ELF-1 (cell line): Measurements from ENCODE around the gene PRSS35.
"Not testable (repeated sequence)": the region's sequence is repeated elsewhere in the genome, so short reads cannot be mapped to it uniquely, and the experiment has no call there.

Experiments used
- DNase-seq: peaks from one replicate; pipeline ENCODE4 v3.0.0-alpha.2; 2016; ENCODE audit warnings: low read depth, low spot score

The PRSS35 gene, protein sequence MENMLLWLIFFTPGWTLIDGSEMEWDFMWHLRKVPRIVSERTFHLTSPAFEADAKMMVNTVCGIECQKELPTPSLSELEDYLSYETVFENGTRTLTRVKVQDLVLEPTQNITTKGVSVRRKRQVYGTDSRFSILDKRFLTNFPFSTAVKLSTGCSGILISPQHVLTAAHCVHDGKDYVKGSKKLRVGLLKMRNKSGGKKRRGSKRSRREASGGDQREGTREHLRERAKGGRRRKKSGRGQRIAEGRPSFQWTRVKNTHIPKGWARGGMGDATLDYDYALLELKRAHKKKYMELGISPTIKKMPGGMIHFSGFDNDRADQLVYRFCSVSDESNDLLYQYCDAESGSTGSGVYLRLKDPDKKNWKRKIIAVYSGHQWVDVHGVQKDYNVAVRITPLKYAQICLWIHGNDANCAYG

DNA sequence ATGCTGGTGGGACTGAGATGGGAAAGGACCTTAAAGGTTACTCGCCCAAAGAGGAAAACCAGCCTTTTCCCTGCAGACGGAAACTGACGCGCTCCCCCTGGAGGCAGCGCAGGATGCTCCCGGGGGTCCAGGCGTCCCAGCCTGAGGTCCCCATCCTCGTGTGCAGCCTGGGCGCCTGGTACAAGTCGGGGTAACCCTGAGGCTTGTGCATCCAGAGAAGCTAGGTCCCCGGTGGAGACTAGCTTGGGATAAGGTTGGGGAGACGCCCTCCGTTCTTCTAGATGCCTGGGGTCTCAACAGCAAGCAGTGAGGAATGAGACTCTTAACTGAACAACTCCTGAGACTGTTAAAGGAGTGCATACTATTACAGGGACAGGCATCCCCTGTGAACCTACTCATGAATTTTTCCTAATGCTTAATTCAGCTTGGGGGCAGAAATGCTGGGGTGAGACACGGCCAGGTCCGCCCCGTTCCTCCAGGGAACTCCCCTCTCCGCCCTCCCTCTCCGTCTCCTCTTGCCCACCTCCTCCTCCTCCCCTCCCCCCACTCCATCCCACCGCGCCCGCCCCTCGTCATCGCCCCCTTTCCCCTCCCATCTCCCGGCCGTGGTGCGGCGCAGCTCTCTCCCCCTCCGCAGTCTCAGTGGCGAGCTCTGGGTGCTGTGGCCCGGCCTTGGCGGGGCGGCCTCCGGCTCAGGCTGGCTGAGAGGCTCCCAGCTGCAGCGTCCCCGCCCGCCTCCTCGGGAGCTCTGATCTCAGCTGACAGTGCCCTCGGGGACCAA is at the start of gene PRSS35:
Gene PRSS35 (plus strand): TSS at position 634 of the 781 bp plus-strand sequence. CDS start 10,908 bp downstream, outside the sequence.
- DNase-seq = peak; percentile 91

DNA sequence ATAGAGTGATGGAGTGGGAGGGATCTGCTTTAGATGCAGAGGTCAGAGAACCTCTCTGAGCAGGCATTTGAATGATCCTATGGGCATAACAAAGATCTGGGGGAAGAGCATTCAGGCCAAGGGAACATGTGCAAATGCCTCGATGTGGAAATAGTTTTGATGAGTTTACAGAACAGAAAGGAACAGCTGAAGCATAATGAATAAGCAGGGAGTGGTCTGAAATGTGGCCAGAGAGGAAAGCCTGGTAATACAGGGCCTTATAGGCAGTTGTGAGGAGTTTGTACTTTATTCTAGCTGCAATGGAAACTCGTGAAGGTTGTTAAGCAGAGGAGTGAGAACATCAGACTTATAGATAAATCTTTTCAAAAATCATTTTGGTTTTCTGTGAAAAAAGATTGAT is 48.4 kb upstream of the PRSS35 start:
- no peak for DNase-seq

DNA sequence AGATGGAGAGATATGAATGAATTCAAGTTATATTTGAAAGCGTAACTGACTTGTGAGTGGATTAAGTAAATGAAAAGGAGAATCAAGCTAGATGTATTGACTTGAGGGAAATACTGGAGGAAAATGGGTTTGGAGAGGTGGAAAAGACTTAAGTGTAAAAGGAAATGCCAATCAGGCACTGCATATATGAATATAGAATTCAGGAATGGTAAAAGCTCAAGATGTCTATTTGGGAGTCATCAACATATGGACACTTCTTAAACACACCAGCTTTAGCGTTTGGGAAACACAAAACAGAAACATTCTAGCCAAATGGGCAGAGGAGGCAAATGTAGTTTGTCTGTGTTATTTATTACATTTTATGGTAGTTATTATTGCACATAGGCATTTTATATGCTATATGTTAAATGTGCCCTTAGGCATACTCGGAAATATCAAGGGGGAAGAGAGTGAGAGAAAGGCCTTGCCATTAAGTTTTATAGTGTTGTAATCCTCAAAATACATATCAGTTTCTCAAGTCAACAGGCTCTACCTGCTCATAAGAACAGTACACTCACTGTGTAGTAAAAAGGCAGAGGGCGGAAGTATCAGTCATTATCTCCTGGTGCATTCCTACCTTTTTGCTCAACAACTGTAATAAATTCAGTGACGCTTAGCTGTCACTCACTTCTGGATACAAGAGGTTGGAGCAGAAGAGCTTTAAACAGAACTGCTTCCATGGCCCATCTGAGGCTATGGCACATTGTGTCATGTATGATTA is 47.8 kb upstream of the PRSS35 start:
- no peak for DNase-seq

DNA sequence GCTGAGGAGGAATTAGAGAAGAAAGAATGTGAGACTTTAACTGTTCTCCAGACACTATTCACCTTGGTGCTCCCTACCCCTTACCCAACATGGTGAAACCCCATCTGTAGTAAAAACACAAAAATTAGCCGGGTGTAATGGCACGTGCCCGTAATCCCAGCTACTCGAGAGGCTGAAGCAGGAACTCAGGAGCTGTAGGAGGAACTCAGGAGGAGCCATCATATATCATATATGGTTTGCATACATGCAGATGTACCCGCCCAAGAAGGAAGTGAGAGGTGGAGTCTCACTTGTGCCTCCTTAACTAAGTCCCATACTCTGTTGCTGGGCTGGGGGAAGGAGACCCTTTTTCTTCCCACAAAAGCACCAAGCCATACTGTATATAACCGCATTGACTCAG is 46.0 kb upstream of the PRSS35 start:
- DNase-seq = no peak

DNA sequence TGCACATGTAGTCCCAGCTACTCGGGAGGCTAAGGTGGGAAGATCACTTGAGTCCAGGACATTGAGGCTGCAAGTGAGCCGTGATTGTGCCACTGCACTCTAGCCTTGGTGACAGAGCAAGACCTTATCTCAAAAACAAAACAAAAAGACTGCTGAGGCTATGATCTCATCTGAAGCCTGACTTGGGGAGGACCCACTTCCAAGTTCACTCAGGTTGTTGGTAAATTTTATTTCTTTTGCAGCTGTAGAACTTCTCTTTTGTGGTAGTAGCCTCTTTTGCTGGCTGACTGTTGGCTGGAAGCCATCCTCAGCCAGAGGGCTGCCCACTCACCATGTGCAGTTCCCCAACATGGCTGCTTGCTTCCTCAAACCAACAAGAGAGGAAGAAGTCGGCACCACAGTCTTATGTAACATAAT is 44.7 kb upstream of the PRSS35 start:
- no peak for DNase-seq

DNA sequence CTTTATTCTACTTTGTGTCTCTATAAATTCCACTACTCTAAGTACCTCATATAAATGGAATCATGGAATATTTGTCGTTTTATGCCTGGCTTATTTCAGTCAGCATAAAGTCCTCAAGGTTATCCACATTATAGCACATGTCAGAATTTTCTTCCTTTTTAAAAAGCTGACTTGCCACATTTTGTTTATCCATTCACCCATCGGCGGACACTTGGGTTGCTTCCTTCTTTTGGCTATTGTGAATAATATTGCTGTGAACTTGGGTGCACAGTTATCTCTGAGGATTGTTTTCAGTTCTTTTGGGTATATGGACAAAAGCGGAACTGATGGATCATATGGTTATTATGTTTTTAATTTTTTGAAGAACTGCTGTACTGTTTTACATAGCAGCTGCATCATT is 42.3 kb upstream of the PRSS35 start:
- DNase-seq = no peak

DNA sequence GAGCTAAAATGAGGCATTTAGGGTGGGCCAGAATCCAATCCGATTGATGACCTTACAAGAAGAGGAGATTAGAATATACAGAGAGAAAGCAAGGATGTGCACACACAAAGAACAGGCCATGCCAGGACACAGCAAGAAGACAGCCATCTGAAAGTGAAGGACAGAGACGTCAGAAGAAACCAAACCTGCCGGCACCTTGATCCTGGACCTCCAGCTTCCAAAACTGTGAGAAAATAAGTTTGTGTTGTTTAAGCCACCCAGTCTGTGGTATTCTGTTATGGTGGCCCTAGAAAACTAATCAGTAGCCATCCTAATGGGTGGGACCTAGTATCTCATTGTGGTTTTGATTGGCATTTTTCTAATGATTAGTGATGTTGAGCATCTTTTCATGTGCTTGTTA is 41.7 kb upstream of the PRSS35 start:
- DNase-seq = no peak

DNA sequence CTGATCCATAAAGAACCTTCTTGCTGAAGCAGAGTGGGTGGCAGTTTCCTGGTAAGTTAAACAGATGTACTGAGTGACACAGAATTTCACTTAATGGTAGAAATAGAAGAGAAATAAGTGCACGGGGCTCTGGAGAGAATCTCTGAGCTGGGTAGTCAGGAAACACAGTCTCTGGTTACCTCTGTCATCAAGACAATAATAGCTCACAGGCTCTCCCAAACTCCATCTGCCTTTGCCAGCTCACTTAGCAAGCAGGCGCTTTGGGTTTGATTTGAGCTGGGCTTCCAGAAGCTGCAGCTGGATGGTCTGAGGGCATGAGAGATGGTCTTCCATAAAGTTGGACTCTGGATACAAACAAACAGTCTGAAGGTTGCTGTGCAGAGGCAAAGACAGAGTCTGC is 39.6 kb upstream of the PRSS35 start:
- DNase-seq = no peak

DNA sequence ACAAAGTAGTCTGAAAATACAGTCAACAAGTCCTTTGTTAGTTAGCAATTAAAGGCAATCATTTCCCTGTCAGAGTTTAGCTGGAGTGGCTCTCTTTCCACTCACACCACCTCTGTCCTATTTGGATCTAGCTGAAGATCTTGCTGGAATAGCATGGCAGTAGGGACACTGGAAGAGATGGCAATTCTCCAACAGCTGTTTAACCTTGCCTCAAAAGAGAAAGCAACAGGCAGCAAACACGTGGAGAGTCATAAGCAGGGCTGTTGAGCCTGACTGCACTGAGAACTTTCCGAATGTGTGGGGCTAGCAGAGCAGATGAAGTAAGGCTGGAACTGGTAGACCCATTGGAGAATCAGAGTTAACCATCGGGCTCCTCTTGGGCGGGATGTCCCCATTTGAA is 38.0 kb upstream of the PRSS35 start:
- DNase-seq = peak; percentile 9

DNA sequence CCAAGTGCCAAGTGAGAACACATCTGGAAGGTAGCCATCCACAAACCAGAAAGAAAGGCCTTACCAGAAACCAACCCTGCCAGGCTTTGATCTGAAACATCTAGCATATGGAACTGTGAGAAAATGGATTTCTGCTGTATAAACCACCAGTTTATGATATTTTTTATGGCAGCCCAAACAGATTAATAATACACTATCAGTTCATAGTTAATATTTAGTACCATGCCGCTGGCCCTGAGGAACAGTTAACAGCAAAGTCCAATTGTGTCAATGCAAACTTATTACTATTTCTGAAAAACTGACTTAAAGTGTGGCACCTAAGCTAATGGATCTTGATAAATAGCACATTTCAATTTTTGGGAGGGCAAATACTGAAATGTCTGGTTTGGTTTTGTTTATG is 35.4 kb upstream of the PRSS35 start:
- DNase-seq = no peak

DNA sequence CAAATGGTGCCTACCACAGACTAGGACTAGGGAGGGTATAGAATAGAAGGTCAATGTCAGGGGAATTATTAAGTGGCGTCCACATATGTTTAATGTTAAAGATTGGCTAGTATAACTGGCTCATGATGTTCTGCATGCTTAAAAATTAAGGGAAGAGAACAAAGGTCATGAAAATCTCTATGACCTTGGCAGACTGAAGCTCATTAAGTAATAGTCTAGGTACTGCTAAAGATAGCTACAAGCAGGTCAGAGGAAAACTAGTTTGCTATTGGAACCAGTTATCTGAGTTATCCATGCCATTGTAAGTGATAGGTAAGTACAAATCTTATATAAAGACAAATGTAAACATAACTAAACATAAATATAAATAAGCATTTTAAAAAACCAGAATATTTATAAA is 32.9 kb upstream of the PRSS35 start:
- DNase-seq = no peak

DNA sequence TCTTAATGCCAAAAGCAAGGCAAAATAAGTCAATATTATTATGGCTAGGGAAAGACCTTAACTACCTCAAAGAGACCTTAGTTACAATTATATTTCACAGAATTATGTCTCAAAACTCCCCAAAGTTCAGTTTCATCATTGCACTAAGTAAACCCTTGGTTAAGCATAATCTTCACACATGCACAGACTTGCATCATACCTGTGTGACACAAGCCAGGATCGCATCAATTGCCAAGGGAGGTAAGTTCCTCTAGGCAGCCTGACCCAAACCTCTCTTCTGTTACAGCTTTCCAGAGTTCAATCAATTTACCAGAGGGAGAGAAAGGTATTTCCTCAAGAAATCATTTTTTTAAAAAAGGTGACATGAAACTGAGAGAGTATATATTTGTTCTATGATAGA is 31.9 kb upstream of the PRSS35 start:
- DNase-seq = no peak

DNA sequence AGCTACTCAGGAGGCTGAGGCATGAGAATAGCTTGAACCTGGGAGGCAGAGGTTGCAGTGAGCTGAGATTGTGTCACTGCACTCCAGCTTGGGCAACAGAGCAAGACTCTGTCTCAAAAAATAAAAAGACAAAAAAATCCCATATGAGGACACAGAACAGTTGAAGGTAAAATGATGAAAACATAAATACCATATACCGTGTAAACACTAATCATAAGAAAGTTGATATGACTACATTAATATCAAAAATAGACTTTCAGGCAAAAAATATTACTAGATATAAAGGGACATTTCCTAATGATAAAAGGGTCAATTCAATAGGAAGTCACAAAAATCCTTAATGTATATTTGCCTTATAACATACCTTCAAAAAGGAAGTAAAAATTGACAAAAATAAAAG is 30.4 kb upstream of the PRSS35 start:
- DNase-seq = not testable (repeated sequence)

DNA sequence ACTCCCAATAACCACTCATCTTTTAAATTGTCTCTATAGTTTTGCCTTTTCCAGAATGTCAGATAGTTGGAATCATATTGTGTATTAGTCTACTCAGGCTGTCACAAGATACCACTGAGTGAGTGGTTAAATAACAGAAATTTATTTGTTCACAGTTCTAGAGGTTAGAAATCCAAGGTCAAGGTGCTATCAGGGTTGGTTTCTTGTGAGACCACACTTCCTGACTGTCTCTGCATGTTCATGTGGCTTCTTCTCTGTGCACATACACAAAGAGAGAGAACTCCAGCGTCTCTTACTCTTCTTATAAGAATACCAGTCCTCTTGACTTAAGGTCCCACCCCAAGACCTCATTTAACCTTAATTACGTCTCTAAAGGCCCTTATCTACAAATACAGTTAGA is 23.9 kb upstream of the PRSS35 start:
- no peak for DNase-seq

DNA sequence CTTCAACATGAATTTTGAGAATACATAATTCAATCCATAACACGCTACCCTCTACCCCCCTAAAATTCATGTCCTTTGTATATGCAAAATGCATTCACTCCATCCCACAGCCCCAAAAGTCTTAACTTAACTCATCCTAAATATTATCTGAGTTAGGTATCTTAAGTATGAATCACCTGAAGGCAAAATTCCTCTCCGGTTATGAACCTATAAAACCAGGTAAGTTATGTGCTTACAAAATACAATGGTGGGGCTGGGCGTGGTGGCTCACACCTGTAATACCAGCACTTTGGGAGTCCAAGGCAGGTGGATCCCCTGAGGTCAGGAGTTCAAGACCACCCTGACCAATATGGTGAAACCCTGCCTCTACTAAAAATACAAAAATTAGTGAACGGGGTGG is 23.5 kb upstream of the PRSS35 start:
- no peak for DNase-seq

DNA sequence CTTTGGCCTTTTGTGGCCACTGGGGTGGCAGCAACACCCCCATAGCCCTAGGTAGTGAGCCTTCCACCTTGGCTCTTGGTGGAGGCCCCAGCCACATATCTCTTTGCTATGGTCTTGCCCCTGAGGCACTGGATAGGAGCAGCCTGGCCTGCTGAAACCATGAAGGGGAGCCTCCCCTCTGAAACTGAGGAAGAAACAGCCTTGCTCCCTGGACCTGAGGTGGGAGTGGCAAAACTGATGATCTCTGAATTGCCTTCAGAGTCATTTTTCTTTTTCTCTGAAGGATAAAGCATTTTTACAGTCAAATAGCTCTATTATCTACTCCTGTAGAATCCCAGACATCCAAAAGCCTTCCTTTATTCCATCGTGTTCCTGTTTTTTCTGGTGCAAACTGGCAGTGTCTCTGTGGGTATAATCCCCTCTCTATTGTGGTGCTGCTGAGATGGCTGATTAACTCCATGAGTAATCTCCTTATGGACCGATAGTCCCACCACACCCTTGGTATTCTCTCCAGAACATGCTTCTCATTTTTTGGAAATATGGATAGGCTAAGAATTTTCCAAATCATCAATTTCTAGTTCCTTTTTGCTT is 22.0 kb upstream of the PRSS35 start:
- DNase-seq = no peak

DNA sequence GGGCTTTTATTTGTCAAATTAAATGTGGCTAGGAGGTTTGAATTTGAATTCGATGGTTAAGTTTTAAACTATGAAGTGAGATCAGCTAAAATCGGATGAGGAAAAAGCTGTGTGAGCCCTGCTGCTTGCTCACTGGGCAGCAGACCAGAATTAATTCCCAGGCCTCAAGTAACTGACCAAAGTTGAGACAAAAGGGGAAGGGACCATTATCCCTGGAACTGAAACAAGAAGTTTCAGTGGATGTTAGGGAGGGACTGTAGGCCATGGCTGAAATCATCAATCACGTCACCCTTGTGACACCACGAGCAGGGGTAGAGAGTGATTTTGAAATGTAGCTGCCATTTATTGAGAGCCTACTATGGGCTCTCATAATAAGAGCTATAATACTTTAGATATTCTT is 7.0 kb upstream of the PRSS35 start:
- no peak for DNase-seq

DNA sequence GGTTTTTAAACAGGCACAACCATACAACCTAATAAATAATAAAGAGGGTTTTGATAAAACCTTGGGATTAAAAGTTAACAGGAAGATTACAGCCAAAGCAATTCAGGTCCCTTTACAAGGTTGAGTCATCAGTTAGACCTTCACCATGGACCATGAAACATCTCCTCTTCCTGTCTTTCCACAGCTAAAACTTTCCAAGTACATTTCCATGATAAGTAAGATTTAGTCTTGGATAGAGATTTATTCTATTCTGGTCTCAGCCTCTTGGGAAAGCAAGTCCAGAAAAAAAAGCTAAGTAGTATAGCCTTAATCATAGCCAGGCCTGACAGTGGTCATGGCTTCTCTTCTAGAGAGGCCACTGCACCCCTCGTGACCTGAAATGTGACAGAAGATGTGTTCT is 2.9 kb upstream of the PRSS35 start:
- no peak for DNase-seq

DNA sequence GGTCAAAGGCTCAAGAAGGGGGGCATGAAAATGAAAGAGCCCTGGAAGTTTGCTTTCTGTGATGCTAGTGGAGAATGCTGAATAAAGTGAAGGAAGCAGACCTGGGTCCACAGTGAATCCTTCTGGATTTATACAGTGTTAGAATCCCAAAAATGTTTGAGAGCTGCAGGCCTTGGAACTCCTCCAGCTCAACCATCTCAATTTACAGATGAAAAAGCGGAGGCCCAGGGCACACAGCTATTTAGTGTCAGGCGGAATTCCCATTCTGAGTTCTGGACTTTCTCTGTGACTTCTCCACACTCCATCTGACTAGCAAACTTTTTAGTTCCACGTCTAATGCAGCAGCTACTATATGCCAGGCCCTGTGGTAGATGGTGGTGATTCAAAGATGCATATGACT is 1.5 kb upstream of the PRSS35 start:
- DNase-seq = peak; percentile 15

DNA sequence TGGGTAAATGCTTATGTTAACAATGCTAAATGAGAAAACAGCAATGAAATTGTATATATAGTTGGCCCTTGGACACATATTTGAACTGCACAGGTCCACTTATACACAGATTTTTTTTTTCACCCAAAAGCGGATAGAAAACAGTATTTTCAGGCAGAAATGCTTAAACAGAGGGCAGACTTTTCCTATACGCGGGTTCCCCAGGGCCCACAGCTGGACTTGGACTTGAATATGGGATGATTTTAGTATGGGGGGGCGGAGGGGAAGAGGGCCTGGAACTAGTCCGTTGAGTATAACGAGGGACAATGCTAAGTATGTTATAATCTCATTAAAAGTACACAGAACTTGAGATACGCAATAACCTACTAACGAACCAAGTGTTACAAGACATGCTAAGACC is 1.1 kb upstream of the PRSS35 start:
- DNase-seq = no peak

DNA sequence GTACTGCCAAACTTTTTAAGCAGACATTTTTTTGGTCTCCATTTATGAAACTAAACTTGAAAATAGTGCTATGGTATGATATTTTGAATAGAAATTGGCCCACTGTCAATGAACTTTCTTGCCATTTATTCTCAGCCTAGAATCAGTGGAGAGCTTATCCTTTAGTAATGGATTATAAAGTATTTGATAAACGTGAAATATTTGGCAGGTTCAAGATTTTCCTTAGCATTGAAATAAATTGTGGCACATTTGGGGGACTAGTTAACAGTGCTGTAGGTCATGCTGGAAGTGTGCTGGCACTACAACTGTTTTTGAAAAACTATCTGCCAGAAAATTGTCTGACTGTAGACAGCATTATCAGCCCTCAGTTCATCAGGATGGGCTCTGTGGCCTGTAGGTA is 2.1 kb downstream of the PRSS35 start:
- no peak for DNase-seq

DNA sequence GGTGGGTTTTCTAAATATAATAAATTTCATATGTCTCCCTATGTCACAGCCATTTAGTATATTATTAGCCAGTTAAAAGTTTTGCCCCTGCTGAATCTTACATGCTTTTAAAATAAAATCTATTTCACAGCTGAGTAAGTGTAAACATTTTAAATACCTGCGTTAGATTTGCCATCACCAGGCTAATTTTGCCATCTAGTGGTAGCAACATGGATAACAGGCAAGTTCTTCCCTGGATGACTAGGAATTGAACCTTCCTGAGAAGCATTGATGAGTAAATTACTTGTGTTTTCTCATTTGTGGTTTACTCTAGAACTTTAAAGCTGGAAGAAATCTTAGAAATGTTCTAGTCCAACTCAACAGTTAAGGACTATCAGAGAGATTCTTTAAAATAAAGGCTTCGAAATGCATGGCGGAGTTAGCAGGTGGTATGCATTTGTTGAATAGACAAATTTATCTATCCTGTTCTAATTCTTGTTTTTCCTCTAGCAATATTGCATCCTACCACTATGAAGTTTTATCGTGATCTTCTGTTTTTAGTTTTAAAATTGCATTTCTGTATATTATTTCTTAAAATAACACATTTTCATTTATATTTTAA is 2.6 kb downstream of the PRSS35 start:
- DNase-seq = no peak
